NCI-H1417 (cell line): ENCODE measurements around the gene HOXA11.

Experiments used
- DNase-seq, 3 experiments: peaks; one replicate each; lab custom pipeline; 2025; lab: John Stamatoyannopoulos, UW

HOXA11 gene

GRCh38 chr7:27147199-27148030 is 37.6 kb downstream of the HOXA11 start, which contains the start of gene HOXA6:
Gene HOXA6, minus strand, starts transcription at chr7:27147774. Its CDS starts 25 bp downstream, at chr7:27147749.
- DNase-seq = peak; percentile 57 to 87 (median 83)

GRCh38 chr7:27146491-27147198 is 38.4 kb downstream of the HOXA11 start:
- peak in 1 of 3 experiments; percentile 44 for DNase-seq

DNA sequence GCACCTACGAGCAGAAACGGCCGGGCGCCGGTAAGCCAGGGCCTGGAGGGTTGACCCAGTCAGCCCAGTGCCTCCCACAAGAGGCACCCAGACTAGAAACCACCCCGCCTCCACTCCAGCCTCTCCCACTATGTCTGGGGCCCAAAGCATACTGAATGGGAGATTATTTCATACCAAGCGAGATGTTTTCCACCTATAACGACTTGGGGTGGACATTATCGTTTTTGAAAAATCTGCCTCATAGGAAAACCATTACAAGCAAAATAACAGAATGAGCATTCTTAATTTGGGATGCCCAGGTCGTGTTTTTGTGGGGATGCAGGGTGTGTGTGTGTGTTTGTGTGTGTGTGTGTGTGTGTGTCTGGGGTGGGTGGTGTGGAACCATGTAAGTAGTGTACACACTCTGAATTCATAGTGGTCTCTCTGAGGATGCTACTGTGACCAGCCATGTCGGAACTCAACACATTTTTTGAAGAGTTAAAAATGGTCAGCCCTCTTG is 39.1 kb downstream of the HOXA11 start:
- no peak for DNase-seq

DNA sequence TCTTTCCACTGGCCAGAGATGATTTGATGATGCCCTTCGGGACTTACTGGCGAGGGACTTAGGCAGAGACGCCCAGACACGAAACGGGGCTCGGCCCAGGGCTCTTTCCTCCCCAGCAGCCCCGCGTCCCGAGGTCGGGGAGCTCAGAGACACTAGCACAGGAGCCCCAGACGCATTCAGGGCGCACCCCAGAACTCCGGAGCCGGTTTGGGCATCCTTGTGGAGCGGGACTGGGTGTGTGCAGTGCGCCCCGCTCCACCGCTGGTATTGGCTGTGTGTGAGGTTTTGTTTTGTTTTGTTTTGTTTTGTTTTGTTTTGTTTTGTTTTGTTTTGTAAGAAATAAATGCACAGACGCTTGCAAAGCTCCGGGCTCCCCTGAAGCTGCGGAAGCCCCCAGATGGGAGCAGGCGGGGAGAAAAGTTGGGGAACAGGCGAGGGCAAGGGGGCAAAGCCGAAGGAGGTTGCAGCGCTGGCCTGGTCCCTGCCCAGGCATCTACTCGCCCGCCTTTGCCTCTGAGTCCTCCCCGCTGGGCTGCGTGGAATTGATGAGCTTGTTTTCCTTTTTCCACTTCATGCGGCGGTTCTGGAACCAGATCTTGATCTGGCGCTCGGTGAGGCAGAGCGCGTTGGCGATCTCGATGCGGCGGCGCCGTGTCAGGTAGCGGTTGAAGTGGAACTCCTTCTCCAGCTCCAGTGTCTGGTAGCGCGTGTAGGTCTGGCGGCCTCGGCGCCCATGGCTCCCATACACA is 39.7 kb downstream of the HOXA11 start:
- DNase-seq = no peak

- DNase-seq = no peak
Observed at GRCh38 chr7:27144781-27145164, 40.3 kb downstream of the HOXA11 start.

DNA sequence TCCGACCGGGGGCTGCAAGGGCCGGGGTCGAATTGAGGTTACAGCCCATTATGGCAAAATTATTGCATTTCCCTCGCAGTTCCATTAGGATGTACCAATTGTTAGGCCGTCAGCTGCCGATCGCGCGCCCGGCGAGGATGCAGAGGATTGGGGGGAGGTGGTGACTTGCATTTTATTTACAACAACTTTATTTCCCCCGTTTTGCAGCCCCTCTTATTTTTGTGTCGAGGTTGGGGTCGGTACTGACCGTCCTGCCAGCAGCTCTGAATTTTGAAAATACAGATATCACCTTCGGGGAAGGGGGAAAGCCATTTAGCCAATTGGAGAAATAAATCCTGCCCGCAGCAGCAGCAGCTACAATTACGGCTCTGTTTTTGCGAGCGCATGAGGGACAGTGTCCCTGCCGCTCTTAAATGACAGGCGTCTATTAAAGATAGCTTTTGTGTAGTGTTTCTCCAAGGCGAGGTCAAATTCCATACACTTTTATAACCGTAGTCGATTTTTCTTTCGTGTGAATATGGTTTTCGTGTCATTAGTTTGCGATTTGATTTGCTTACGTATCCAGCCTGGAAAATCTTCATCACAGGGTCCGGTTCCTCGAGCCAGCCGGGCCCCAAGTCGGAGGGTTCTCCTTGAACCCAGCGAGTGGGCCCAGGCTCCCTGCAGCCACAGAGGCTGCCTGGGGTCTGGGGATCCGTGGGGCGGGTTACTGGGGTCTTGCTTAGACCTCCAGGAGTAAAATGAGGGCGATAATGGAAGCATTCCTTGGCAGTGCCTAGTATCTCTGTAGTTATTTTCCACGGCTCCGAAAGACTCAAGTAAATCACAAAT is 40.9 kb downstream of the HOXA11 start:
- DNase-seq = no peak

DNA sequence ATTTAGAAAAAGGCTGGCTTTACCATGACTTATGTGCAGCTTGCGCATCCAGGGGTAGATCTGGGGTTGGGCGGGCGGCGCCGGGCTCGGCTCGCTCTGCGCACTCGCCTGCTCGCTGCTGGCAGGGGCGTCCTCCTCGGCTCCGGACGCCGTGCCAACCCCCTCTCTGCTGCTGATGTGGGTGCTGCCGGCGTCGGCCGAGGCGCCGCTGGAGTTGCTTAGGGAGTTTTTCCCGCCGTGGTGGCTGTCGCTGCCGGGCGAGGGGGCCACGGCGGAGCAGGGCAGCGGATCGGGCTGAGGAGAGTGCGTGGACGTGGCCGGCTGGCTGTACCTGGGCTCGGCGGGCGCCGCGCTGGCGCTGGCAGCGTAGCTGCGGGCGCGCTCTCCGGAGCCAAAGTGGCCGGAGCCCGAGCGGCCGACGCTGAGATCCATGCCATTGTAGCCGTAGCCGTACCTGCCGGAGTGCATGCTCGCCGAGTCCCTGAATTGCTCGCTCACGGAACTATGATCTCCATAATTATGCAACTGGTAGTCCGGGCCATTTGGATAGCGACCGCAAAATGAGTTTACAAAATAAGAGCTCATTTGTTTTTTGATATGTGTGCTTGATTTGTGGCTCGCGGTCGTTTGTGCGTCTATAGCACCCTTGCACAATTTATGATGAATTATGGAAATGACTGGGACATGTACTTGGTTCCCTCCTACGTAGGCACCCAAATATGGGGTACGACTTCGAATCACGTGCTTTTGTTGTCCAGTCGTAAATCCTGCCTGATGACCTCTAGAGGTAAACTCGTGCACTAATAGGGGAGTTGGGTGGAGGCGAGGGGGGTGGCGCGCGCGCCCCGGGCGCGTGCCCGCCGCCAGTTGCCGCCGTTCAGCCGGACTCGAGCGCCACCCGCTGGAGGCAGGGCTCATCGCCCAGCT is 41.7 kb downstream of the HOXA11 start, which contains the start of gene HOXA5:
TSS of gene HOXA5 (minus strand) at position 659 of the 927 bp plus-strand sequence. CDS start at position 585, 74 bp downstream.
- DNase-seq = peak; percentile 64 to 93 (median 76)

- DNase-seq = peak in 2 of 3 experiments; percentile 67 to 70
Observed at GRCh38 chr7:27142580-27143022, 42.4 kb downstream of the HOXA11 start.

DNA sequence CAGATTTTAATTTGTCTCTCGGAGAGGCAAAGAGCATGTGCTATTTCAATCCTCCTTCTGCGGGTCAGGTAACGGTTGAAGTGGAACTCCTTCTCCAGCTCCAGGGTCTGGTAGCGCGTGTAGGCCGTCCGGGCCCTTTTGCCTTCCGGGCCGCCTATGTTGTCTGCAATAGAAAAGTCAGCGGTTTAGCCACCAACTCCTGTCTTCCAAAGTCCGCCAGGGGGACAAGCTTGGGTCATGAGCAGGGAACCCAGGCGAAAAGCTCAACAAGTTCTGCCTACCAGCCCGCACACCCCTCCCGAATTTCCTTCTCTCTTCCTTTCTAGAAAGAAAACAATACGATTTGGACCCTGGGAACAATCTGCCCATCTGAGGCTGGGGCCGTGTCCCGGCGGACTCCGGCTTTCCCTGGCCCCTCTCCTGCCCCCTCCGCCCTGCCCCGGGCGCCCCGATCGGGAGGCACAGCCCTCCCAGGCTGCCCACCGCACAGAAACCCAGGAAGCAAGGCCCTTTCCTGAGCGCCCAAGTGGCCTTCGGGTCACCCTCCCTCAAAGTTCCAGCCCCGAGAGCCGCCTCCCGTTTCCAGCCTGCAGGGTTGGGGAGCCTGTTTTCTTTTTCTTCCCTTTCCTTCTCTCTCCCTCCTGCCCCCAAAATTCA is 43.0 kb downstream of the HOXA11 start:
- DNase-seq = peak in 2 of 3 experiments; percentile 37 to 45

DNA sequence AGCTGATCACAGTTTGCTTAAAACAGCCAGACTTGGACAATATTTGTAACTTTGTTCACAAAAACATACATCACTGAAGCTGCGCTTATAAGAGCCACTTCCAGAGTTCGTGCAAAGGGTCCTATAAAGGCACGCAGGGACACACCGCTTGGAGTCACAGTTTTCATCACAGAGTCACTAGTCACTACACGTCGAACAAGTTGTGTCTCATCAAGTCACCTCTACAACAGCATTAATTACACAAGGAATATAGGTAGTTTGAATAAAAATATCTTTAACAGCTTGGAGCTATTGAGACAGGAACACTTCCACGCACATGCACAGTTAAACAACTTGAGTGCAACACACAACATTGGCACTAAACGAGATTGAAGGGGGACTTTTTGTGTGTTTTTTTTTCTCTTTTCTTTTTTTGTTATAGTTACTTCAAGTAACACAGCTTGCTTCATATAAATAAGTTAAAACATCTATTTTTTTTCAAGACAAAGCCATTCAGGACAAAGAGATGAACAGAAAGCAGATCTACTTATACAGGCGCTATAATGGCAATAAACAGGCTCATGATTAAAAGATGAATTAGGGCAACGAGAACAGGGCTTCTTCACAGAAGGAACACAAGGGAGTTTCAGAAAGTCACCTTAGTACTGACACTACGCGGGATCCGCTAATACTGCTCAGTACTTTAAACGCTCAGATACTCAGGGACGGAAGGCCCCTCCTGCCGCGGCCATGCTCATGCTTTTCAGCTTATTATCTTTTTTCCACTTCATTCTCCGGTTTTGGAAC is 43.7 kb downstream of the HOXA11 start:
- DNase-seq = peak in 1 of 3 experiments; percentile 37

GRCh38 chr7:27140126-27140857 is 44.7 kb downstream of the HOXA11 start:
- no peak for DNase-seq

GRCh38 chr7:27139334-27140125 is 45.5 kb downstream of the HOXA11 start:
- no peak for DNase-seq

GRCh38 chr7:27138985-27139333 is 46.1 kb downstream of the HOXA11 start:
- no peak for DNase-seq

- no peak for DNase-seq
Observed at GRCh38 chr7:27138472-27138871, 46.6 kb downstream of the HOXA11 start.

DNA sequence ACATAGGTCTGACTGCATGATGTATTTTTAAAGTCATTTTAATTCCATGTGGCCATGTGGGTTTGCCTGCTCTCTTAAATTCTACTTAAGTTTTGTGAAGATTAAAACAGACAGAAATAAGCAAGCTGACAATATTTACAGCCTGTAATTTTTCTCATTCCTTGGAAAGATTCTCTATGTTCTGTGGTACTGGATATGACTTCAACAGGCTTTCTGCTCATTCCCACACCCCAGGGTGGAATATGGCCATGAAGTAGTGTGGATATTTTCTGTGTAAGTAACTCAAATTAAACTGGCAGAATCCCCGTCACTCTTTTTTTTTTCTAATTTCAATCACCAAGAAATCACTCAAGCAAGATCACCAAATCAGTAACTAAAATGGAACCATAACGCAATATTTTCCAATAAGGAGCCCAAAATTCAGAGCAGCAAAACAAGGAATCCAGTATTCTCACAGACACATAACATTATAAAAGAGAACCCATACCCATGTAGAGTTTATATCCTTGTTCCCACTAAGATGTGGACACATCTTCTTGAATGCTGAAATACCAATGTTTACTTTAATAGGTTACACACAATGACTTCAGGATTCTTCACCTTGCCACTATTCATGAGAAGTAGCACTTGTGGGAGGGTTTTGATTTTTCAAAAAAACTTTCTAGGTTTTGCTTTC is 47.3 kb downstream of the HOXA11 start:
- no peak for DNase-seq

DNA sequence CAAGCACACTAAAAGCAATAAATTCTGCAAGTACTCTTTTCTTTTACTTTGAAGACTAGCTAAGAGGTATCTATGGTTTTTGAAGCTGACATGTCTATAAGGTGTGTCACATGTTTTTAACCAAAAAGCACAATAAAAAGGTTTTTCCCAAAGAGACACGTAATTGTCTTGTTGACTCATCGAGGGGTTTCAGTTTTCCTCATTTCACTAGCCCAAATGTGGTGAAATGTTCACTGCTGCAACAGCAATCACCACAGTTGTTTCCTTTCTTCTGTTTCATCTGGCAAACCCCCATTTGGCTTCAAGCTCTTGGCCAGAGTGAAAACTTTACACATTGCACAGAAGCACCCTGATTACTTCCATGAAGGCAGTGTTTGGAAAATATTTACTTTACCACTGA is 50.6 kb downstream of the HOXA11 start:
- DNase-seq = no peak
